Liver (tissue), 9 donors: ENCODE measurements around the gene HOXB5. TPM values are rescaled to one million over a fixed set of nuclear protein-coding genes. Genes with fewer than 3 reads are reported as not detected.

Experiments
- DNase-seq: peaks from one replicate; pipeline ENCODE4 v3.0.0-alpha.2; 2017; ENCODE audit warnings: low spot score
- H3K27ac ChIP-seq, 2 donors: one replicate each; pipeline ENCODE4 v1.7.0; 2013; ENCODE audit warnings: inconsistent platforms in 2 of 2, low read length in 2 of 2, control low read depth in 1 of 2, low read depth in 1 of 2, mild to moderate bottlenecking in 1 of 2
- H3K27me3 ChIP-seq, 4 donors: one replicate each; pipeline versions ENCODE4 v1.6.1 to v1.7.0; 2013; ENCODE audit warnings: low read length in 3 of 4, inconsistent platforms in 1 of 4, mild to moderate bottlenecking in 1 of 4, moderate library complexity in 1 of 4; ENCODE audit not compliant: control insufficient read depth in 4 of 4, insufficient read depth in 4 of 4
- H3K36me3 ChIP-seq, 4 donors: one replicate each; pipeline versions ENCODE4 v1.6.1 to v1.7.0; 2013; ENCODE audit warnings: low read length in 3 of 4, mild to moderate bottlenecking in 3 of 4, low read depth in 1 of 4, moderate library complexity in 1 of 4; ENCODE audit not compliant: control insufficient read depth in 4 of 4, insufficient read depth in 3 of 4
- H3K4me1 ChIP-seq, 4 donors: one replicate each; pipeline versions ENCODE4 v1.6.1 to v1.7.0; 2013; ENCODE audit warnings: low read length in 3 of 4, mild to moderate bottlenecking in 3 of 4, moderate library complexity in 1 of 4; ENCODE audit not compliant: control insufficient read depth in 4 of 4, insufficient read depth in 4 of 4
- H3K4me3 ChIP-seq, 3 donors: one replicate each; pipeline versions ENCODE4 v1.6.1 to v1.7.0; 2013; ENCODE audit warnings: low read length in 3 of 3, control low read depth in 1 of 3, low read depth in 1 of 3, mild to moderate bottlenecking in 1 of 3
- H3K9ac ChIP-seq, 2 donors: one replicate each; pipeline ENCODE4 v1.7.0; 2013; ENCODE audit warnings: low read length in 2 of 2, mild to moderate bottlenecking in 2 of 2, moderate library complexity in 2 of 2, control low read depth in 1 of 2, low read depth in 1 of 2
- H3K9me3 ChIP-seq, 4 donors: one replicate each; pipeline versions ENCODE4 v1.6.1 to v1.7.0; 2013; ENCODE audit warnings: low read length in 3 of 4; ENCODE audit not compliant: control insufficient read depth in 4 of 4
- EGR1 ChIP-seq, 2 donors: IDR thresholded peaks; 2 replicates each; pipeline ENCODE4 v1.6.1; 2016 to 2018; ENCODE audit warnings: antibody characterized with exemption in 2 of 2, low read depth in 2 of 2
- GABPA ChIP-seq, 2 donors: IDR thresholded peaks in 1 of 2; conservative IDR thresholded peaks in 1 of 2; 2 replicates each; pipeline ENCODE4 v1.6.1; 2016; ENCODE audit warnings: antibody characterized with exemption in 2 of 2, mild to moderate bottlenecking in 1 of 2, moderate library complexity in 1 of 2
- HNF4A ChIP-seq, 2 donors: conservative IDR thresholded peaks; 2 replicates each; pipeline ENCODE4 v1.6.1; 2016; ENCODE audit warnings: antibody characterized with exemption in 2 of 2, mild to moderate bottlenecking in 2 of 2
- HNF4G ChIP-seq: IDR thresholded peaks from 2 replicates; pipeline ENCODE4 v1.6.1; 2016; ENCODE audit warnings: antibody characterized with exemption
- JUND ChIP-seq, 2 donors: IDR thresholded peaks; 2 replicates each; pipeline ENCODE4 v1.6.1; 2016; ENCODE audit warnings: antibody characterized with exemption in 2 of 2
- NR2F2 ChIP-seq: IDR thresholded peaks from 2 replicates; pipeline ENCODE4 v1.6.1; 2016; ENCODE audit warnings: antibody characterized with exemption
- RXRA ChIP-seq, 2 donors: IDR thresholded peaks; 2 replicates each; pipeline ENCODE4 v1.6.1; 2017 to 2018; ENCODE audit warnings: antibody characterized with exemption in 2 of 2, mild to moderate bottlenecking in 1 of 2
- SP1 ChIP-seq: IDR thresholded peaks from 2 replicates; pipeline ENCODE4 v1.6.1; 2018; ENCODE audit warnings: antibody characterized with exemption, mild to moderate bottlenecking
- TAF1 ChIP-seq: conservative IDR thresholded peaks from 2 replicates; pipeline ENCODE4 v1.6.1; 2016; ENCODE audit warnings: antibody characterized with exemption, mild to moderate bottlenecking
- YY1 ChIP-seq: IDR thresholded peaks from 2 replicates; pipeline ENCODE4 v1.6.1; 2016; ENCODE audit warnings: antibody characterized with exemption, mild to moderate bottlenecking
- WGBS: extraction: QIAGEN DNeasy Blood & Tissue Kit; methylation state at CpG from one replicate; pipeline ENCODE4 v1.1.7; 2013; 5-methylcytosine and 5-hydroxymethylcytosine counted together
- polyA plus RNA-seq, 2 donors: library from polyadenylated mRNA; stranded (reverse) in 1 of 2; unstranded in 1 of 2; fragments of 200-250 nt in 1 of 2; fragments of >200 nt in 1 of 2; fragmentation: Nextera tagmentation in 1 of 2; extraction: Ambion mirVana in 1 of 2; gene quantifications; one replicate each; pipeline versions ENCODE4 v1.2.1 to v1.2.3, GENCODE V29; 2013 to 2015
- total RNA-seq, 2 donors: library from RNA; depleted of rRNA; stranded (reverse); fragments of >200 nt; gene quantifications; one replicate each; pipeline ENCODE4 v1.2.3, GENCODE V29; 2014
- TF ChIP-seq, protein P1 (sequence below): IDR thresholded peaks from 2 replicates; pipeline ENCODE4 v1.6.1; 2016; ENCODE audit warnings: antibody characterized with exemption
- TF ChIP-seq, protein P2 (sequence below): IDR thresholded peaks from 2 replicates; pipeline ENCODE4 v1.6.1; 2016; ENCODE audit warnings: antibody characterized with exemption, mild to moderate bottlenecking
- TF ChIP-seq, protein P3 (sequence below): IDR thresholded peaks from 2 replicates; pipeline ENCODE4 v1.6.1; 2016; ENCODE audit warnings: antibody characterized with exemption
- TF ChIP-seq, protein P4 (sequence below): fragments of 150-350 bp; IDR thresholded peaks from 2 replicates; pipeline ENCODE4 v1.5.1; 2017; ENCODE audit warnings: improper control_type of control experiment, low read depth, low read length; ENCODE audit not compliant: missing input control
- TF ChIP-seq, protein P5 (sequence below): IDR thresholded peaks from 2 replicates; pipeline ENCODE4 v1.6.1; 2016; ENCODE audit warnings: antibody characterized with exemption
- donor health status: healthy.
- donor health status: healthy.
- donor health status: healthy.
- donor health status: healthy.
- donor health status: healthy.

HOXB5 gene
- total and polyA plus RNA-seq, 4 donors, result 0.08 to 0.38 (median 0.36) TPM; not detected in 1

DNA sequence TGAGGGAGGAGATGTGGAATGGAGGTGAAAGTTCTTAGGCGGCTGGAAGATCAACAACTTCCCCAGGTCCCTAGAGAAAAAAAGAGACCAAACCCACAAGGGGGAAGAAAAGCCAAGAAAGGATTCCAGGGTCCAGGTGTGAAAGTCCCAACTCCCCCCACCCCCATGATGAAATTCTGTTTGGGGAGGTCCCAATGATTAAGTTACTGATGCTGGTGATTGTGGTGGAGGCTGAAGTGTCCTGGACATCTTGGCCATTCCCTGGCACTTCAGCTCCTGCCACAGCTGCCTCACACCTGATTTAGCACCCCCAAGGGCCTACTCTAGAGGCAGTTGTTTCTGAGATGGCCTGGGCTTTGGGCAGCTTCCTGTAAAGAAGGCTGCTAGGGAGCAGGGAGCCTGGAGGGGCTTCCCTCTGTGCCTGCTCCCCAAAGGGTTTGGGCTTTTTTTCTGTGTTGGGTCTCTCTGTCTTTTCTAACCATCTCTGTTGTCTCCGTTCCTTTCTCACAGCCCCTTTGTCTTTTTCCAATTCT is 28.5 kb downstream of the HOXB5 start:
- no peak overlapping the region for H3K9ac ChIP-seq
- peaks cover 3 to 21% (median 11%) of the 10 kb centered on the region in 4 donors for H3K27me3 ChIP-seq

More for the DNA sequence above, 28.5 kb downstream of the HOXB5 start:
- no peak for TF ChIP-seq RXRA (IDR thresholded peaks at IDR 0.05)
- TF ChIP-seq, protein P1, sequence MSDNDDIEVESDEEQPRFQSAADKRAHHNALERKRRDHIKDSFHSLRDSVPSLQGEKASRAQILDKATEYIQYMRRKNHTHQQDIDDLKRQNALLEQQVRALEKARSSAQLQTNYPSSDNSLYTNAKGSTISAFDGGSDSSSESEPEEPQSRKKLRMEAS, result no peak
- TF ChIP-seq, protein P2, sequence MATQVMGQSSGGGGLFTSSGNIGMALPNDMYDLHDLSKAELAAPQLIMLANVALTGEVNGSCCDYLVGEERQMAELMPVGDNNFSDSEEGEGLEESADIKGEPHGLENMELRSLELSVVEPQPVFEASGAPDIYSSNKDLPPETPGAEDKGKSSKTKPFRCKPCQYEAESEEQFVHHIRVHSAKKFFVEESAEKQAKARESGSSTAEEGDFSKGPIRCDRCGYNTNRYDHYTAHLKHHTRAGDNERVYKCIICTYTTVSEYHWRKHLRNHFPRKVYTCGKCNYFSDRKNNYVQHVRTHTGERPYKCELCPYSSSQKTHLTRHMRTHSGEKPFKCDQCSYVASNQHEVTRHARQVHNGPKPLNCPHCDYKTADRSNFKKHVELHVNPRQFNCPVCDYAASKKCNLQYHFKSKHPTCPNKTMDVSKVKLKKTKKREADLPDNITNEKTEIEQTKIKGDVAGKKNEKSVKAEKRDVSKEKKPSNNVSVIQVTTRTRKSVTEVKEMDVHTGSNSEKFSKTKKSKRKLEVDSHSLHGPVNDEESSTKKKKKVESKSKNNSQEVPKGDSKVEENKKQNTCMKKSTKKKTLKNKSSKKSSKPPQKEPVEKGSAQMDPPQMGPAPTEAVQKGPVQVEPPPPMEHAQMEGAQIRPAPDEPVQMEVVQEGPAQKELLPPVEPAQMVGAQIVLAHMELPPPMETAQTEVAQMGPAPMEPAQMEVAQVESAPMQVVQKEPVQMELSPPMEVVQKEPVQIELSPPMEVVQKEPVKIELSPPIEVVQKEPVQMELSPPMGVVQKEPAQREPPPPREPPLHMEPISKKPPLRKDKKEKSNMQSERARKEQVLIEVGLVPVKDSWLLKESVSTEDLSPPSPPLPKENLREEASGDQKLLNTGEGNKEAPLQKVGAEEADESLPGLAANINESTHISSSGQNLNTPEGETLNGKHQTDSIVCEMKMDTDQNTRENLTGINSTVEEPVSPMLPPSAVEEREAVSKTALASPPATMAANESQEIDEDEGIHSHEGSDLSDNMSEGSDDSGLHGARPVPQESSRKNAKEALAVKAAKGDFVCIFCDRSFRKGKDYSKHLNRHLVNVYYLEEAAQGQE, result no peak
- no peak for TF ChIP-seq HNF4G
- no peak for TF ChIP-seq GABPA (IDR thresholded peaks at IDR 0.05 in 1 of 2, conservative IDR thresholded peaks at IDR 0.05 in 1 of 2)
- TF ChIP-seq, protein P3, sequence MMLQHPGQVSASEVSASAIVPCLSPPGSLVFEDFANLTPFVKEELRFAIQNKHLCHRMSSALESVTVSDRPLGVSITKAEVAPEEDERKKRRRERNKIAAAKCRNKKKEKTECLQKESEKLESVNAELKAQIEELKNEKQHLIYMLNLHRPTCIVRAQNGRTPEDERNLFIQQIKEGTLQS, result no peak
- TF ChIP-seq JUND (IDR thresholded peaks at IDR 0.05), result no peak
- TF ChIP-seq NR2F2, result no peak
- TF ChIP-seq HNF4A (conservative IDR thresholded peaks at IDR 0.05), result no peak
- TF ChIP-seq, protein P4, sequence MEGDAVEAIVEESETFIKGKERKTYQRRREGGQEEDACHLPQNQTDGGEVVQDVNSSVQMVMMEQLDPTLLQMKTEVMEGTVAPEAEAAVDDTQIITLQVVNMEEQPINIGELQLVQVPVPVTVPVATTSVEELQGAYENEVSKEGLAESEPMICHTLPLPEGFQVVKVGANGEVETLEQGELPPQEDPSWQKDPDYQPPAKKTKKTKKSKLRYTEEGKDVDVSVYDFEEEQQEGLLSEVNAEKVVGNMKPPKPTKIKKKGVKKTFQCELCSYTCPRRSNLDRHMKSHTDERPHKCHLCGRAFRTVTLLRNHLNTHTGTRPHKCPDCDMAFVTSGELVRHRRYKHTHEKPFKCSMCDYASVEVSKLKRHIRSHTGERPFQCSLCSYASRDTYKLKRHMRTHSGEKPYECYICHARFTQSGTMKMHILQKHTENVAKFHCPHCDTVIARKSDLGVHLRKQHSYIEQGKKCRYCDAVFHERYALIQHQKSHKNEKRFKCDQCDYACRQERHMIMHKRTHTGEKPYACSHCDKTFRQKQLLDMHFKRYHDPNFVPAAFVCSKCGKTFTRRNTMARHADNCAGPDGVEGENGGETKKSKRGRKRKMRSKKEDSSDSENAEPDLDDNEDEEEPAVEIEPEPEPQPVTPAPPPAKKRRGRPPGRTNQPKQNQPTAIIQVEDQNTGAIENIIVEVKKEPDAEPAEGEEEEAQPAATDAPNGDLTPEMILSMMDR, result no peak
- no peak for TF ChIP-seq SP1
- TF ChIP-seq YY1, result no peak
- no peak for TF ChIP-seq TAF1
- no peak for TF ChIP-seq EGR1 (IDR thresholded peaks at IDR 0.05; ENCODE audit: low read depth in 2 of 2)
- TF ChIP-seq, protein P5, sequence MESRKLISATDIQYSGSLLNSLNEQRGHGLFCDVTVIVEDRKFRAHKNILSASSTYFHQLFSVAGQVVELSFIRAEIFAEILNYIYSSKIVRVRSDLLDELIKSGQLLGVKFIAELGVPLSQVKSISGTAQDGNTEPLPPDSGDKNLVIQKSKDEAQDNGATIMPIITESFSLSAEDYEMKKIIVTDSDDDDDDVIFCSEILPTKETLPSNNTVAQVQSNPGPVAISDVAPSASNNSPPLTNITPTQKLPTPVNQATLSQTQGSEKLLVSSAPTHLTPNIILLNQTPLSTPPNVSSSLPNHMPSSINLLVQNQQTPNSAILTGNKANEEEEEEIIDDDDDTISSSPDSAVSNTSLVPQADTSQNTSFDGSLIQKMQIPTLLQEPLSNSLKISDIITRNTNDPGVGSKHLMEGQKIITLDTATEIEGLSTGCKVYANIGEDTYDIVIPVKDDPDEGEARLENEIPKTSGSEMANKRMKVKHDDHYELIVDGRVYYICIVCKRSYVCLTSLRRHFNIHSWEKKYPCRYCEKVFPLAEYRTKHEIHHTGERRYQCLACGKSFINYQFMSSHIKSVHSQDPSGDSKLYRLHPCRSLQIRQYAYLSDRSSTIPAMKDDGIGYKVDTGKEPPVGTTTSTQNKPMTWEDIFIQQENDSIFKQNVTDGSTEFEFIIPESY, result no peak
- Histone ChIP-seq H3K36me3 (no peaks in the 10 kb centered on the region), H3K27ac (peak overlapping the region; percentile 43 to 70), H3K4me1 (peaks cover 0 to 2% (median 0%) of the 10 kb centered on the region in 4 donors), H3K9me3 (no peaks in the 10 kb centered on the region), H3K4me3 (no peak overlapping the region)
- no peak for DNase-seq
- WGBS, result 36% methylated on average over 2 of the region's 2 CpGs
